ENCODE data around the gene SNAP25.

SNAP25 gene

GRCh38 chr20:10328897-10329255 is 110.2 kb downstream of the SNAP25 start:
- no peak for DNase-seq (ENCODE audit: extremely low read depth in 1 of 2, low read depth in 1 of 2)

GRCh38 chr20:10329387-10330005 is 110.9 kb downstream of the SNAP25 start:
- no peak for DNase-seq (ENCODE audit: extremely low read depth in 1 of 2, low read depth in 1 of 2)

- DNase-seq (ENCODE audit: extremely low read depth in 1 of 2, low read depth in 1 of 2): no peak
These were observed 111.4 kb downstream of the SNAP25 start for GRCh38 chr20:10330071-10330470.

- no peak for DNase-seq (ENCODE audit: extremely low read depth in 1 of 2, low read depth in 1 of 2)
These were observed 114.2 kb downstream of the SNAP25 start for GRCh38 chr20:10332656-10333415.

- no peak for DNase-seq (ENCODE audit: extremely low read depth in 1 of 2, low read depth in 1 of 2)
These were observed 118.5 kb downstream of the SNAP25 start for GRCh38 chr20:10336959-10337729.

- no peak for DNase-seq (ENCODE audit: extremely low read depth in 1 of 2, low read depth in 1 of 2)
These were observed 120.0 kb downstream of the SNAP25 start for GRCh38 chr20:10338426-10339180.

- DNase-seq (ENCODE audit: extremely low read depth in 1 of 2, low read depth in 1 of 2): no peak
These were observed 121.0 kb downstream of the SNAP25 start for GRCh38 chr20:10339609-10340008.

- no peak for DNase-seq (ENCODE audit: extremely low read depth in 1 of 2, low read depth in 1 of 2)
These were observed 123.5 kb downstream of the SNAP25 start for GRCh38 chr20:10342152-10342551.

- no peak for DNase-seq (ENCODE audit: extremely low read depth in 1 of 2, low read depth in 1 of 2)
These were observed 126.3 kb downstream of the SNAP25 start for GRCh38 chr20:10344953-10345352.

GRCh38 chr20:10347086-10347880 is 128.7 kb downstream of the SNAP25 start:
- DNase-seq (ENCODE audit: extremely low read depth in 1 of 2, low read depth in 1 of 2): no peak

GRCh38 chr20:10349118-10349517 is 130.5 kb downstream of the SNAP25 start:
- DNase-seq (ENCODE audit: extremely low read depth in 1 of 2, low read depth in 1 of 2): no peak

- DNase-seq (ENCODE audit: extremely low read depth in 1 of 2, low read depth in 1 of 2): no peak
These were observed 131.7 kb downstream of the SNAP25 start for GRCh38 chr20:10350188-10350842.

- no peak for DNase-seq (ENCODE audit: extremely low read depth in 1 of 2, low read depth in 1 of 2)
These were observed 134.5 kb downstream of the SNAP25 start for GRCh38 chr20:10352934-10353824.

GRCh38 chr20:10356628-10357027 is 138.0 kb downstream of the SNAP25 start:
- DNase-seq (ENCODE audit: extremely low read depth in 1 of 2, low read depth in 1 of 2): no peak
